GM12892 (cell line): ENCODE results near the gene RBP7.

Experiments used
- POLR2A ChIP-seq: IDR thresholded peaks from 2 replicates; pipeline ENCODE4 v1.6.1; 2011; ENCODE audit warnings: low read depth, low read length, control low read depth
- TAF1 ChIP-seq: IDR thresholded peaks from 2 replicates; pipeline ENCODE4 v1.6.1; 2011; ENCODE audit warnings: low read depth, mild to moderate bottlenecking, control low read depth, low read length, borderline replicate concordance

GRCh38 chr1:10025354-10025753 lies 28.3 kb downstream of the RBP7 start:
- TF ChIP-seq TAF1 (no peak), POLR2A (no peak)
